Left lung (tissue), 10 donors: ENCODE data around the gene RAB19. TPM values are rescaled to one million over a fixed set of nuclear protein-coding genes. Genes with fewer than 3 reads are reported as not detected.

Source experiments
- ATAC-seq: fragments of 200-7000 bp; cut with Tn5 transposase; one replicate; pipeline ENCODE4 v1.9.1; 2020; ENCODE audit warnings: moderate library complexity
- DNase-seq, 4 donors: peaks; one replicate each; pipeline ENCODE4 v3.0.0-alpha.2; 2013 to 2020
- H3K27ac ChIP-seq, 2 donors: fragments of 200-600 bp; sonication (generic) in 1 of 2; one replicate each; pipeline versions ENCODE4 v1.5.0 to v1.8.0; 2020 to 2021
- H3K27me3 ChIP-seq, 2 donors: fragments of 200-600 bp; sonication (generic) in 1 of 2; one replicate each; pipeline versions ENCODE4 v1.5.0 to v1.8.0; 2020 to 2021
- H3K36me3 ChIP-seq, 2 donors: fragments of 200-600 bp; sonication (generic) in 1 of 2; one replicate each; pipeline versions ENCODE4 v1.5.0 to v1.8.0; 2020 to 2021
- H3K4me1 ChIP-seq, 2 donors: fragments of 200-600 bp; one replicate each; pipeline ENCODE4 v1.8.0; 2021
- H3K4me3 ChIP-seq, 2 donors: fragments of 200-600 bp; sonication (generic) in 1 of 2; one replicate each; pipeline versions ENCODE4 v1.5.0 to v1.8.0; 2020 to 2021; ENCODE audit warnings: mild to moderate bottlenecking in 1 of 2
- H3K9me3 ChIP-seq, 2 donors: fragments of 200-600 bp; sonication (generic) in 1 of 2; one replicate each; pipeline versions ENCODE4 v1.5.0 to v1.8.0; 2020 to 2021
- intact Hi-C, 2 donors: fragments of 100-400 bp; cut with DNase I; formaldehyde crosslinking; loops; one replicate each; pipeline versions ENCODE4 v1.11.2 to v1.14.2; 2022
- polyA plus RNA-seq, 6 donors: library from polyadenylated mRNA; unstranded; fragments of 120-200 nt; gene quantifications; one replicate each; pipeline ENCODE4 v1.2.1, GENCODE V29; 2013; ENCODE audit not compliant: insufficient read length in 6 of 6
- total RNA-seq, 2 donors: library from RNA; stranded (reverse); fragmentation: NEBNext Ultra II Directional; extraction: Animal tissue kit (Norgen Biotek cat#: 25700); gene quantifications; one replicate each; pipeline ENCODE4 v1.2.1, GENCODE V29; 2021
- TF ChIP-seq, protein P1 (sequence below), 2 donors: fragments of 200-600 bp; sonication (generic) in 1 of 2; IDR thresholded peaks; one replicate each; pipeline versions ENCODE4 v1.5.0 to v1.8.0; 2021; ENCODE audit warnings: antibody characterized with exemption in 2 of 2
- donor health status: DM: no; HTN: yes; CAD: no.
- donor health status: DM: no; HTN: no; CAD: no.

Gene RAB19
- total and polyA plus RNA-seq, 8 donors = 0.97 to 5.1 (median 1.5) TPM

DNA sequence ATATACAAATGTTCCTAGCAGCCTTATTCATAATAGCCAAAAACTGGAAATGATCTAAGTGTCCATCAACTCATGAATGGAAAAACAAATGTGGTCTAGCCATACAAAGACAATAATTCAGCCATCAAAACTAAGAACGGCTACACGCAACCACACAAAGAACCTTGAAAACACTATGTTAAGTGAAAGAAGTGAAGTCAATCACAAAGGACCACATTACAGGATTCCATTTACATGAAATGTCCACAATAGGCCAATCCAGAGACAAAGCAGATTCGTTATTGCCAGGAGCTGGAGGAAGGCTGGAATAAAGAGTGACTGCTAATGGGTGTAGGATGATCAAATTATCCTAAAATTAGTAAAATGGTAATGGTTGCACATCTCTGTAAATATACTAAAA lies 54.3 kb downstream of the RAB19 start:
- Histone ChIP-seq H3K4me3 (no peak overlapping the region), H3K36me3 (peaks cover 9 to 97% of the 10 kb centered on the region in 2 donors)

DNA sequence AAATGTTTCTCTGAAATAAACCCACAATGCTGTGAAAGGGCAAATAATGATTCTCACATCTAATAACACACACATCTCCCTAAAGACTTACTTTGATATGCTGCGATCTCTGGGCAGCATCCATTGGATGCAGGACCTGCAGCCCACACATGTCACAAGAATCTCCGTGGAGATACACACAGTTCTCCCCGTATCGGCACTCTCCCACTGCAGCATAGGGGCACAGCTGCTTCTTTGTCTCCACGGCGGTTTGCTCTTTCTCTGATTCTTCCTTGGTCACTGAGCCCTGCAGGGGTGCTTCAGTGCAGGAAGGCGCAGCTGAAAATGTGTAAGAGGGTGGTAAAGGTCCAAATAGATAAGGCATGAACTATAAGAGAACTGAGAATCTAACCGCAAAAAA lies 55.1 kb downstream of the RAB19 start:
- Histone ChIP-seq H3K27ac (no peak overlapping the region), H3K4me1 (peaks cover 0 to 6% of the 10 kb centered on the region in 2 donors), H3K9me3 (no peaks in the 10 kb centered on the region), H3K4me3 (no peak overlapping the region), H3K36me3 (peaks cover 9 to 97% of the 10 kb centered on the region in 2 donors), H3K27me3 (no peaks in the 10 kb centered on the region)
- intact Hi-C loops = no loop called here
- DNase-seq = no peak
- ATAC-seq = no peak
- TF ChIP-seq, protein P1, sequence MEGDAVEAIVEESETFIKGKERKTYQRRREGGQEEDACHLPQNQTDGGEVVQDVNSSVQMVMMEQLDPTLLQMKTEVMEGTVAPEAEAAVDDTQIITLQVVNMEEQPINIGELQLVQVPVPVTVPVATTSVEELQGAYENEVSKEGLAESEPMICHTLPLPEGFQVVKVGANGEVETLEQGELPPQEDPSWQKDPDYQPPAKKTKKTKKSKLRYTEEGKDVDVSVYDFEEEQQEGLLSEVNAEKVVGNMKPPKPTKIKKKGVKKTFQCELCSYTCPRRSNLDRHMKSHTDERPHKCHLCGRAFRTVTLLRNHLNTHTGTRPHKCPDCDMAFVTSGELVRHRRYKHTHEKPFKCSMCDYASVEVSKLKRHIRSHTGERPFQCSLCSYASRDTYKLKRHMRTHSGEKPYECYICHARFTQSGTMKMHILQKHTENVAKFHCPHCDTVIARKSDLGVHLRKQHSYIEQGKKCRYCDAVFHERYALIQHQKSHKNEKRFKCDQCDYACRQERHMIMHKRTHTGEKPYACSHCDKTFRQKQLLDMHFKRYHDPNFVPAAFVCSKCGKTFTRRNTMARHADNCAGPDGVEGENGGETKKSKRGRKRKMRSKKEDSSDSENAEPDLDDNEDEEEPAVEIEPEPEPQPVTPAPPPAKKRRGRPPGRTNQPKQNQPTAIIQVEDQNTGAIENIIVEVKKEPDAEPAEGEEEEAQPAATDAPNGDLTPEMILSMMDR (IDR thresholded peaks at IDR 0.05) = no peak

More for the DNA sequence above, 54.3 kb downstream of the RAB19 start:
- no peak for DNase-seq
- H3K9me3 ChIP-seq = no peaks in the 10 kb centered on the region
- no peak for ATAC-seq
- H3K27me3 ChIP-seq = no peaks in the 10 kb centered on the region
- TF ChIP-seq, protein P1 (IDR thresholded peaks at IDR 0.05) = no peak
- intact Hi-C loops = no loop called here
- no peak overlapping the region for H3K27ac ChIP-seq
- peaks cover 0 to 6% of the 10 kb centered on the region in 2 donors for H3K4me1 ChIP-seq

DNA sequence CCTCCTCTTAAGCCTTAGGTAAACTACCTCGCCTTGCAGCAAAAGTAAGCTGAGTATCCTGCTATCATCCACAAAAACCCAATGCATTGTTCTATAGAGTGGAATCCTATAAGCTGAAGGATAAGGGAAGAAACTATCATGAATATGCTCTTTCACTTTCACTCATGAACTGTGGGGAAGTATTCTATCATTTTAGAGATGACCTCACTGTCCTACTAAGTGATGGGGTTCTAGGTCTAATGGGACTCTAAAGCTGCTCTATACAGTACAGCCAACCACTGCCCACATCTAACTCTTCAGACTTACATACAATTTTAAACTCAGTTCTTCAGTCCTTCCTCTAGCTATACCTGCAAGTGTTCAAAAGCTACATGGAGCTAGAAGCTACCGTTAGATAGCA lies 59.3 kb downstream of the RAB19 start:
- H3K4me3 ChIP-seq = no peak overlapping the region
- intact Hi-C loops = no loop called here
- H3K27ac ChIP-seq = no peak overlapping the region
- H3K4me1 ChIP-seq = no peaks in the 10 kb centered on the region
- peaks cover 0 to 97% of the 10 kb centered on the region in 2 donors for H3K36me3 ChIP-seq
- ATAC-seq (no peak), DNase-seq (no peak)
- H3K27me3 ChIP-seq = no peaks in the 10 kb centered on the region
- TF ChIP-seq, protein P1 (IDR thresholded peaks at IDR 0.05) = no peak
- H3K9me3 ChIP-seq = no peaks in the 10 kb centered on the region

DNA sequence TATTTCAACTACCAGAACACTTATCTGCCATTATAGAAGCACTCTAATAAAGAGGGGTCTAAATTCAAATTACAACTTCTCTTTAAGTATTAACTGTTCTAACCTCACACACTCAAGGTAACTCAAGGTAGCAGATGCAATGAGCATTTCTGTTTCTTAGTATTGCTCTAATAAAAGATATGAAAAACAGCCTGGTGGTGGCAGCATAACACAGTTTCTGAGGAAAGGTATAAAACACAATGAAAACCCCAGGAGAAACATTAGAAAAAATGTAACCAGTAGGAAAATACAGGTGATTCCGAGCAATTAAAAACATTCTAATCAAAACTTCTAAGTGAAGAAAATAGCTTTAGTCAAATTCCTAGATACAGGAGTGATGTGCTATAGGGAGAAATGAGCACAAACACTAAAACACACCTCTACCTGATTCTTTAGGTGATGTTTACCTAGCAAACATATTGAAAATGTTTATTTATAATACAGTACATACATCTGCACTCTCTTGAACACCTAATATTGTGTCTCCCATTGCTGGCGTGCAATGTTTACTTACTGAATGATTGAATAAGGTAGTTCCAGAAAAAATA lies 72.0 kb downstream of the RAB19 start:
- Histone ChIP-seq H3K27ac (no peak overlapping the region), H3K27me3 (no peaks in the 10 kb centered on the region), H3K9me3 (no peaks in the 10 kb centered on the region), H3K4me1 (peaks cover 5 to 42% of the 10 kb centered on the region in 2 donors), H3K36me3 (peaks cover 0 to 11% of the 10 kb centered on the region in 2 donors), H3K4me3 (no peak overlapping the region)
- DNase-seq = peak in 2 of 4 donors; percentile 7 to 51
- no peak for ATAC-seq
- TF ChIP-seq, protein P1 (IDR thresholded peaks at IDR 0.05) = peak; percentile 31 to 48
- intact Hi-C loops = no loop called here

DNA sequence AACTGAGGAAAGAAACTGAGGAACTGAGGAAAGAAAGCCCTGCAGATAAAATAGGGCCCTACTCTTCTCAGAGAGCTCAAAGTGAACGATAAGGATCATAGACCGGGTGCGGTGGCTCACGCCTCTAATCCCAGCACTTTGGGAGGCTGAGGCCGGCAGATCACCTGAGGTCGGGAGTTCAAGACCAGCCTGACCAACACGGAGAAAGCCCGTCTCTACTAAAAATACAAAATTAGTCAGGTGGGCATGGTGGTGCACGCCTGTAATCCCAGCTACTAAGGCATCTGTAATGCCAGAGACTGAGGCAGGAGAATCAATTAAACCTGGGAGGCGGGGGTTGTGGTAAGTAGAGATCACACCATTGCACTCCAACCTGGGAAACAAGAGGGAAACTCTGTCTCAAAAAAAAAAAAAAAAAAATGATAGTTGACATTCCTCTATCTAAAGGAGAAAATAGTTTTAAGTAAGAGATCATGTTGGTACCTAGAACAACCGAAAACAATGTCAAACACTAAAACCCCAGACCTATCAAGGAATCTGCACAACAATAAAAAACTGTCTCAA lies 72.9 kb downstream of the RAB19 start:
- Histone ChIP-seq H3K27ac (peak overlapping the region in 1 of 2 donors; percentile 94), H3K4me3 (peak overlapping the region in 1 of 2 donors; percentile 100)

More for the DNA sequence above, 72.9 kb downstream of the RAB19 start:
- Histone ChIP-seq H3K36me3 (peaks cover 0 to 2% of the 10 kb centered on the region in 2 donors), H3K9me3 (no peaks in the 10 kb centered on the region), H3K27me3 (no peaks in the 10 kb centered on the region), H3K4me1 (peaks cover 5 to 42% of the 10 kb centered on the region in 2 donors)
- DNase-seq (no peak), ATAC-seq (no peak)
- TF ChIP-seq, protein P1 (IDR thresholded peaks at IDR 0.05) = no peak
- intact Hi-C loops = no loop called here

Other genes with a start within 250 kb of the RAB19 start
- gene KDM7A, start 227.1 kb upstream of the RAB19 start, total RNA-seq = 10 to 100 TPM; 13.2 to 20.0 TPM
- 10 to 100 TPM; 14.7 to 20.1 (median 15.5) TPM for gene KDM7A, start 227.1 kb upstream of the RAB19 start, polyA plus RNA-seq
- 10 to 100 TPM; 36.2 to 41.1 TPM for gene SLC37A3, start 5.5 kb upstream of the RAB19 start, total RNA-seq
- 10 to 100 TPM; 50.7 to 58.5 (median 53.1) TPM for gene SLC37A3, start 5.5 kb upstream of the RAB19 start, polyA plus RNA-seq
- 10 to 100 TPM; 78.1 to 87.9 TPM for gene MKRN1, start 75.4 kb downstream of the RAB19 start, total RNA-seq
- 100 to 1,000 TPM in 4 of 6 donors, 10 to 100 TPM in 2; 97.8 to 121 (median 112) TPM for gene MKRN1, start 75.4 kb downstream of the RAB19 start, polyA plus RNA-seq
- gene DENND2A, start 236.8 kb downstream of the RAB19 start, total RNA-seq = 10 to 100 TPM in 1 of 2 donors, 1 to 10 TPM in 1; 9.3 to 17.4 TPM
- gene DENND2A, start 236.8 kb downstream of the RAB19 start, polyA plus RNA-seq = 10 to 100 TPM; 35.8 to 47.2 (median 41.2) TPM